ENCODE measurements around the gene TOB1.

- TF ChIP-seq EZH2 (IDR thresholded peaks at IDR 0.05; ENCODE audit: borderline replicate concordance, low read depth, low read length, severe bottlenecking) = no peak
- TF ChIP-seq, protein P1, sequence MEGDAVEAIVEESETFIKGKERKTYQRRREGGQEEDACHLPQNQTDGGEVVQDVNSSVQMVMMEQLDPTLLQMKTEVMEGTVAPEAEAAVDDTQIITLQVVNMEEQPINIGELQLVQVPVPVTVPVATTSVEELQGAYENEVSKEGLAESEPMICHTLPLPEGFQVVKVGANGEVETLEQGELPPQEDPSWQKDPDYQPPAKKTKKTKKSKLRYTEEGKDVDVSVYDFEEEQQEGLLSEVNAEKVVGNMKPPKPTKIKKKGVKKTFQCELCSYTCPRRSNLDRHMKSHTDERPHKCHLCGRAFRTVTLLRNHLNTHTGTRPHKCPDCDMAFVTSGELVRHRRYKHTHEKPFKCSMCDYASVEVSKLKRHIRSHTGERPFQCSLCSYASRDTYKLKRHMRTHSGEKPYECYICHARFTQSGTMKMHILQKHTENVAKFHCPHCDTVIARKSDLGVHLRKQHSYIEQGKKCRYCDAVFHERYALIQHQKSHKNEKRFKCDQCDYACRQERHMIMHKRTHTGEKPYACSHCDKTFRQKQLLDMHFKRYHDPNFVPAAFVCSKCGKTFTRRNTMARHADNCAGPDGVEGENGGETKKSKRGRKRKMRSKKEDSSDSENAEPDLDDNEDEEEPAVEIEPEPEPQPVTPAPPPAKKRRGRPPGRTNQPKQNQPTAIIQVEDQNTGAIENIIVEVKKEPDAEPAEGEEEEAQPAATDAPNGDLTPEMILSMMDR (IDR thresholded peaks at IDR 0.05; ENCODE audit: borderline replicate concordance, extremely low read depth, low read length, poor library complexity, severe bottlenecking) = no peak
Measured at GRCh38 chr17:50899005-50899460, 32.9 kb upstream of the TOB1 start.
